ENCODE data around the gene FEN1. TPM values are rescaled to one million over a fixed set of nuclear protein-coding genes. Genes with fewer than 3 reads are reported as not detected.

FEN1 gene
- total RNA-seq, 1 experiment from 2014 or later: 89.5 TPM

DNA sequence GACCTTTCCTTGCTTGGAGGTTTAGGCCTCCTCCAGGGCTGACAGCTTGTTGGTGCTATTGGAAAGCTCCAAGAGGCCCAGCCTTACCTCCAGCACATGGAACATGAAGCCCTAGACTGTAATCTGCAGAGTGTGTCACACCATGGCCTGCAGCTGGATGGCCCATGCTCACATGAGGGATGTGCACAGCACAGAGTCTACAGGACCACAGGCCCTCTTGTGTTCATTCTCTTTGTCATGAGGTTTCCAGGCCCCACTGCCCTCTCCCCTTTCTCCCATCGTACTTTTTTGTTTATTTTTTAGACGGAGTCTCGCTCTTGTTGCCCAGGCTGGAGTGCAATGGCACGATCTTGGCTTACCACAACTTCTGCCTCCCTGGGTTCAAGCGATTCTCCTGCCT lies 14.1 kb downstream of the FEN1 start:
- BruUV-seq (replicated peaks): no TSS peak
- H3K9me3 ChIP-seq (ENCODE audit: control insufficient read depth in 1 of 2, insufficient read depth in 1 of 2, low read depth in 1 of 2, low read length in 2 of 2): no peaks in the 10 kb centered on the region
- intact Hi-C loops (cut with micrococcal nuclease): no loop called here
- ChIA-PET RAD21 (ENCODE audit: low non-redundant PET in 1 of 2, low total read pairs in 2 of 2, uncharacterized antibody in 2 of 2, unreplicated experiment in 2 of 2) (no interaction called here), POLR2A (interaction anchor here (2.6 kb wide), 1 partner anchor 9 kb away, joined by 15 read pairs; the partner anchor contains the start of gene FADS1), CTCF (interaction anchor here (1.5 kb wide), 2 partner anchors 9 kb away, joined by 6 to 11 read pairs; no protein-coding TSS in a partner anchor)
- peaks cover 5 to 27% of the 10 kb centered on the region in 2 experiments for H3K36me3 ChIP-seq (ENCODE audit: control insufficient read depth in 1 of 2, insufficient read depth in 2 of 2, low read length in 2 of 2)
- no peak for ATAC-seq
- no peaks in the 10 kb centered on the region for H3K27me3 ChIP-seq (ENCODE audit: insufficient read depth, low read length)
- H3K9ac ChIP-seq (ENCODE audit: low read length): no peak overlapping the region
- DNase-seq (ENCODE audit: low read depth, low spot score): no peak
- no peak overlapping the region for H3K27ac ChIP-seq (ENCODE audit: low read depth, low read length)
- no peaks in the 10 kb centered on the region for H3K9me2 ChIP-seq (ENCODE audit: insufficient read depth)
- no peaks in the 10 kb centered on the region for H4K20me1 ChIP-seq (ENCODE audit: insufficient read depth)
- no peak overlapping the region for H2AFZ ChIP-seq (ENCODE audit: low read depth, low read length, poor library complexity, severe bottlenecking)
- H3K4me3 ChIP-seq (replicated peaks in 1 of 2; ENCODE audit: low read depth in 1 of 2, low read length in 2 of 2): no peak overlapping the region
- no peak overlapping the region for H3K4me2 ChIP-seq (ENCODE audit: low read length)
- no peaks in the 10 kb centered on the region for H3K79me2 ChIP-seq (ENCODE audit: insufficient read depth, low read length)
- peaks cover 0 to under 1% of the 10 kb centered on the region in 2 experiments; a peak in 1 of 4 replicates for H3K4me1 ChIP-seq (ENCODE audit: control insufficient read depth in 1 of 2, insufficient read depth in 2 of 2, low read length in 2 of 2)
- TF ChIP-seq JUND (IDR thresholded peaks at IDR 0.05) (no peak), REST (IDR thresholded peaks at IDR 0.05; ENCODE audit: low read depth) (no peak), CEBPB (IDR thresholded peaks at IDR 0.05; ENCODE audit: low read depth) (no peak), ELF1 (IDR thresholded peaks at IDR 0.05; ENCODE audit: borderline replicate concordance, low read depth) (no peak), YY1 (IDR thresholded peaks at IDR 0.05; ENCODE audit: extremely low read depth, insufficient replicate concordance, low read depth, low read length) (no peak)
- TF ChIP-seq, protein P1, sequence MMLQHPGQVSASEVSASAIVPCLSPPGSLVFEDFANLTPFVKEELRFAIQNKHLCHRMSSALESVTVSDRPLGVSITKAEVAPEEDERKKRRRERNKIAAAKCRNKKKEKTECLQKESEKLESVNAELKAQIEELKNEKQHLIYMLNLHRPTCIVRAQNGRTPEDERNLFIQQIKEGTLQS (IDR thresholded peaks at IDR 0.05): no peak

Measured in HCT116 (cell line).